HPDE6-E6E7 (cell line): ENCODE results near the gene GLIS1.

Experiments
- DNase-seq: peaks from one replicate; pipeline ENCODE4 v3.0.0; 2011; ENCODE audit warnings: missing footprints; ENCODE audit errors: extremely low spot score

GLIS1 gene

GRCh38 chr1:53593758-53594380 lies 145.1 kb downstream of the GLIS1 start:
- no peak for DNase-seq

- DNase-seq: no peak
These were observed 145.8 kb downstream of the GLIS1 start for GRCh38 chr1:53592985-53593757.

GRCh38 chr1:53592521-53592982 lies 146.4 kb downstream of the GLIS1 start:
- peak; percentile 33 for DNase-seq

- no peak for DNase-seq
These were observed 147.0 kb downstream of the GLIS1 start for GRCh38 chr1:53591924-53592323.

- DNase-seq: no peak
These were observed 148.1 kb downstream of the GLIS1 start for GRCh38 chr1:53590531-53591515.

GRCh38 chr1:53590104-53590503 lies 148.9 kb downstream of the GLIS1 start:
- DNase-seq: no peak

GRCh38 chr1:53589043-53589887 lies 149.7 kb downstream of the GLIS1 start:
- no peak for DNase-seq

- no peak for DNase-seq
These were observed 150.7 kb downstream of the GLIS1 start for GRCh38 chr1:53588053-53588779.

GRCh38 chr1:53587252-53587988 lies 151.5 kb downstream of the GLIS1 start:
- no peak for DNase-seq

- no peak for DNase-seq
These were observed 152.2 kb downstream of the GLIS1 start for GRCh38 chr1:53586765-53587164.

GRCh38 chr1:53585565-53585964 lies 153.4 kb downstream of the GLIS1 start:
- no peak for DNase-seq

GRCh38 chr1:53585129-53585528 lies 153.8 kb downstream of the GLIS1 start:
- no peak for DNase-seq

- no peak for DNase-seq
These were observed 154.2 kb downstream of the GLIS1 start for GRCh38 chr1:53584777-53585107.

GRCh38 chr1:53583868-53584776 lies 154.8 kb downstream of the GLIS1 start:
- DNase-seq: no peak

GRCh38 chr1:53583021-53583867 lies 155.7 kb downstream of the GLIS1 start:
- no peak for DNase-seq

- no peak for DNase-seq
These were observed 156.5 kb downstream of the GLIS1 start for GRCh38 chr1:53582211-53583020.

GRCh38 chr1:53581476-53581875 lies 157.5 kb downstream of the GLIS1 start:
- DNase-seq: no peak
